ENCODE results near the gene ST3GAL4. TPM values are rescaled to one million over a fixed set of nuclear protein-coding genes. Genes with fewer than 3 reads are reported as not detected.

ST3GAL4 gene
- polyA plus RNA-seq, 2 of the 4 experiments (the other 2 are of a cell fraction), result 11.9 to 17.5 TPM

DNA sequence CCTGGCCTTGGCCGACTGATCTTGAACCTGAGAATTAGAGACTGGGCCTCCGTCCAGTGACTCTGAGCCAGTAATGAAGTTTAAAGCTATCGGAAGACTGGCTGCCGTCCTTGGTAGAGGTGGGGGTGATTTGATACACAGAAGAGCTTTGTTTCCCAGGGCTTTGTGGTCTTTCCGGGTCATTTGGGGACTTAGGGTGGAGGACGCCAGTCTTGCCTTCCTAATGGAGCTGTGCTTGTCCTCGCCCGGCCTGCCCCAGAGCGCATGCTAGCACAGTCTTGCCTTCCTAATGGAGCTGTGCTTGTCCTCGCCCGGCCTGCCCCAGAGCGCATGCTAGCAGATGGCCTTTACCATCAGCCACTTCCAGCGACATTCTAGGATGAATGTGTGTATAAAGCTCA is 65.8 kb downstream of the ST3GAL4 start:
- TF ChIP-seq, protein P1, sequence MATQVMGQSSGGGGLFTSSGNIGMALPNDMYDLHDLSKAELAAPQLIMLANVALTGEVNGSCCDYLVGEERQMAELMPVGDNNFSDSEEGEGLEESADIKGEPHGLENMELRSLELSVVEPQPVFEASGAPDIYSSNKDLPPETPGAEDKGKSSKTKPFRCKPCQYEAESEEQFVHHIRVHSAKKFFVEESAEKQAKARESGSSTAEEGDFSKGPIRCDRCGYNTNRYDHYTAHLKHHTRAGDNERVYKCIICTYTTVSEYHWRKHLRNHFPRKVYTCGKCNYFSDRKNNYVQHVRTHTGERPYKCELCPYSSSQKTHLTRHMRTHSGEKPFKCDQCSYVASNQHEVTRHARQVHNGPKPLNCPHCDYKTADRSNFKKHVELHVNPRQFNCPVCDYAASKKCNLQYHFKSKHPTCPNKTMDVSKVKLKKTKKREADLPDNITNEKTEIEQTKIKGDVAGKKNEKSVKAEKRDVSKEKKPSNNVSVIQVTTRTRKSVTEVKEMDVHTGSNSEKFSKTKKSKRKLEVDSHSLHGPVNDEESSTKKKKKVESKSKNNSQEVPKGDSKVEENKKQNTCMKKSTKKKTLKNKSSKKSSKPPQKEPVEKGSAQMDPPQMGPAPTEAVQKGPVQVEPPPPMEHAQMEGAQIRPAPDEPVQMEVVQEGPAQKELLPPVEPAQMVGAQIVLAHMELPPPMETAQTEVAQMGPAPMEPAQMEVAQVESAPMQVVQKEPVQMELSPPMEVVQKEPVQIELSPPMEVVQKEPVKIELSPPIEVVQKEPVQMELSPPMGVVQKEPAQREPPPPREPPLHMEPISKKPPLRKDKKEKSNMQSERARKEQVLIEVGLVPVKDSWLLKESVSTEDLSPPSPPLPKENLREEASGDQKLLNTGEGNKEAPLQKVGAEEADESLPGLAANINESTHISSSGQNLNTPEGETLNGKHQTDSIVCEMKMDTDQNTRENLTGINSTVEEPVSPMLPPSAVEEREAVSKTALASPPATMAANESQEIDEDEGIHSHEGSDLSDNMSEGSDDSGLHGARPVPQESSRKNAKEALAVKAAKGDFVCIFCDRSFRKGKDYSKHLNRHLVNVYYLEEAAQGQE (IDR thresholded peaks at IDR 0.05), result no peak
- no peak for TF ChIP-seq ZC3H11A (IDR thresholded peaks at IDR 0.05)
- ChIA-PET POLR2A (no interaction called here), CTCF (interaction anchor here (0.6 to 1.5 kb wide), 2 partner anchors 44 to 111 kb away, joined by 3 to 7 read pairs; no protein-coding TSS in a partner anchor)
- DNase-seq (ENCODE audit: low read depth in 1 of 2, low spot score in 1 of 2) (no peak), FAIRE-seq (no peak), ATAC-seq (no peak)
- Histone ChIP-seq H3K4me3 (no peak overlapping the region), H3K9me3 (no peaks in the 10 kb centered on the region), H3K4me1 (no peaks in the 10 kb centered on the region), H3K4me2 (no peak overlapping the region), H3K27ac (no peak overlapping the region)
- 93% methylated on average over 13 of the region's 13 CpGs for WGBS (ENCODE audit: missing lambda C conversion rate)

DNA sequence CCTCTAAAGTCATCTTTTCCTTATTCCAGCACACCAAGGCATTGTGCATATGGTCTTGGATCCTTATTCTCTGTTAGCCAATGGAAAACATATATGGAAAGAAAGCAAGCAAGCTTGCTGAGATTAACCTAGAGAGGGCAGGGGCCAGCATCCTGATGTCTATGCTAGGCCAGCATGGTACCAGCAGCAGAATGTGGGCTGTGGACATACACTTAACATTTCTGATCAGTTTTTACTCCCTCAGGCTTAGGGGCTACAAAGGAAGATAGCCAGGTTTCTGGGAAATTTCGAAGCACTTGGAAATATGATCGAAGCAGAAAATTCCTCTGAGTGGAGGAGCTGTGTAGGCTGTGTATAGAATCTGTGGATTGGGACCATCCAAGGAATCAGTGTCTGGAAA is 67.0 kb downstream of the ST3GAL4 start:
- Histone ChIP-seq H3K4me3 (no peak overlapping the region), H3K4me1 (no peaks in the 10 kb centered on the region), H3K9me3 (no peaks in the 10 kb centered on the region), H3K27ac (no peak overlapping the region), H3K4me2 (no peak overlapping the region)
- WGBS (ENCODE audit: missing lambda C conversion rate), result 83% methylated on average over 2 of the region's 2 CpGs
- POLR2A ChIA-PET, result no interaction called here
- no peak for TF ChIP-seq KDM5A (IDR thresholded peaks at IDR 0.05)
- FAIRE-seq, result no peak
- no peak for ATAC-seq
- DNase-seq (ENCODE audit: low read depth in 1 of 2, low spot score in 1 of 2), result no peak
- CTCF ChIA-PET, result no interaction called here

DNA sequence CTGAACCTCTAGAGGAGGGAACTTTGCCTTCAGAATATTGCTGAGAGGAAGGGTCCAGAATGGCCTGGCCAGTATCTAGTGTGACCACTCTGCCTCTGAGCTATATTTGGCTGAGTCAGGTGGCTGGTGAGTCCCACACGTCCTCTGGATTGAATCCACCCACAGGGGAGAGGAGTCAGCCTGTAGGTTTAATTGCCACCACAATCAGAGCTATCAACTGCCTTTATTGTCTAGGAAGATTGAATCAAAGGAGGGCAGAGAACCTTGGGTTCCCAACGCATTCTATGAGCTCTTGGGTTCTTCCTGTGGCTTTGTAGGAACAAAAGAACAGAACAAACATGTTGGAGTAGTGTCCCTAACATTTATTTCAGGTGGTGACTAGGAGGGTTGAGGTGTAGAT is 67.7 kb downstream of the ST3GAL4 start:
- no peak overlapping the region for H3K4me3 ChIP-seq
- WGBS (ENCODE audit: missing lambda C conversion rate), result no CpG with 5 or more reads among the region's 2 CpGs
- CTCF ChIA-PET, result interaction anchor here (0.9 kb wide), 1 partner anchor 112 kb away, joined by 3 read pairs; no protein-coding TSS in a partner anchor
- no peaks in the 10 kb centered on the region for H3K9me3 ChIP-seq
- FAIRE-seq (no peak), ATAC-seq (no peak), DNase-seq (ENCODE audit: low read depth in 1 of 2, low spot score in 1 of 2) (no peak)
- H3K4me1 ChIP-seq, result no peaks in the 10 kb centered on the region
- H3K27ac ChIP-seq, result no peak overlapping the region
- TF ChIP-seq FOSL2 (IDR thresholded peaks at IDR 0.05) (no peak), FOSL2 (CRISPR knock-in tag; IDR thresholded peaks at IDR 0.05) (no peak), NPAS2 (CRISPR knock-in tag; IDR thresholded peaks at IDR 0.05; ENCODE audit: borderline replicate concordance) (no peak), POLR2A (IDR thresholded peaks at IDR 0.05; ENCODE audit: low read length) (no peak), POLR2AphosphoS2 (conservative IDR thresholded peaks at IDR 0.05; ENCODE audit: low read length) (no peak), EHF (CRISPR knock-in tag; IDR thresholded peaks at IDR 0.05) (no peak), HOXB5 (CRISPR knock-in tag; IDR thresholded peaks at IDR 0.05) (no peak), FOSB (CRISPR knock-in tag; IDR thresholded peaks at IDR 0.05) (no peak), NR3C1 (IDR thresholded peaks at IDR 0.05) (no peak), JUNB (IDR thresholded peaks at IDR 0.05) (no peak), RAD21 (conservative IDR thresholded peaks at IDR 0.05 in 1 of 2, IDR thresholded peaks at IDR 0.05 in 1 of 2) (no peak), MAFK (IDR thresholded peaks at IDR 0.05; ENCODE audit: partially characterized antibody) (no peak)
- TF ChIP-seq, protein P2, sequence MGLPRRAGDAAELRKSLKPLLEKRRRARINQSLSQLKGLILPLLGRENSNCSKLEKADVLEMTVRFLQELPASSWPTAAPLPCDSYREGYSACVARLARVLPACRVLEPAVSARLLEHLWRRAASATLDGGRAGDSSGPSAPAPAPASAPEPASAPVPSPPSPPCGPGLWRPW (IDR thresholded peaks at IDR 0.05), result no peak
- TF ChIP-seq, protein P3, sequence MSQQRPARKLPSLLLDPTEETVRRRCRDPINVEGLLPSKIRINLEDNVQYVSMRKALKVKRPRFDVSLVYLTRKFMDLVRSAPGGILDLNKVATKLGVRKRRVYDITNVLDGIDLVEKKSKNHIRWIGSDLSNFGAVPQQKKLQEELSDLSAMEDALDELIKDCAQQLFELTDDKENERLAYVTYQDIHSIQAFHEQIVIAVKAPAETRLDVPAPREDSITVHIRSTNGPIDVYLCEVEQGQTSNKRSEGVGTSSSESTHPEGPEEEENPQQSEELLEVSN (IDR thresholded peaks at IDR 0.05; ENCODE audit: borderline replicate concordance, low read depth), result no peak
- TF ChIP-seq, protein P4, sequence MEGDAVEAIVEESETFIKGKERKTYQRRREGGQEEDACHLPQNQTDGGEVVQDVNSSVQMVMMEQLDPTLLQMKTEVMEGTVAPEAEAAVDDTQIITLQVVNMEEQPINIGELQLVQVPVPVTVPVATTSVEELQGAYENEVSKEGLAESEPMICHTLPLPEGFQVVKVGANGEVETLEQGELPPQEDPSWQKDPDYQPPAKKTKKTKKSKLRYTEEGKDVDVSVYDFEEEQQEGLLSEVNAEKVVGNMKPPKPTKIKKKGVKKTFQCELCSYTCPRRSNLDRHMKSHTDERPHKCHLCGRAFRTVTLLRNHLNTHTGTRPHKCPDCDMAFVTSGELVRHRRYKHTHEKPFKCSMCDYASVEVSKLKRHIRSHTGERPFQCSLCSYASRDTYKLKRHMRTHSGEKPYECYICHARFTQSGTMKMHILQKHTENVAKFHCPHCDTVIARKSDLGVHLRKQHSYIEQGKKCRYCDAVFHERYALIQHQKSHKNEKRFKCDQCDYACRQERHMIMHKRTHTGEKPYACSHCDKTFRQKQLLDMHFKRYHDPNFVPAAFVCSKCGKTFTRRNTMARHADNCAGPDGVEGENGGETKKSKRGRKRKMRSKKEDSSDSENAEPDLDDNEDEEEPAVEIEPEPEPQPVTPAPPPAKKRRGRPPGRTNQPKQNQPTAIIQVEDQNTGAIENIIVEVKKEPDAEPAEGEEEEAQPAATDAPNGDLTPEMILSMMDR (IDR thresholded peaks at IDR 0.05), result no peak
- H3K4me2 ChIP-seq, result no peak overlapping the region
- POLR2A ChIA-PET, result no interaction called here

Data from A549 (cell line).